Cardiac muscle cell (in vitro differentiated cells and primary cell): Measurements from ENCODE around the gene RNF121. TPM values are rescaled to one million over a fixed set of nuclear protein-coding genes. Genes with fewer than 3 reads are reported as not detected.

Experiments
- polyA plus RNA-seq: library from polyadenylated mRNA; unstranded; fragments of >200 nt; fragmentation: Nextera tagmentation; extraction: Ambion mirVana; gene quantifications from 2 replicates; pipeline ENCODE4 v1.2.1, GENCODE V29; 2016
- total RNA-seq: library from RNA; depleted of rRNA; stranded (reverse); fragments of >200 nt; gene quantifications from 2 replicates; pipeline ENCODE4 v1.2.3, GENCODE V29; 2016

RNF121 gene
- total and polyA plus RNA-seq, 2 experiments from 2014 or later: 16.2 to 27.7 TPM

Other genes with a start within 250 kb of the RNF121 start
- not detected in 2 replicates for gene DEFB108B, start 95.8 kb upstream of the RNF121 start, total RNA-seq
- gene DEFB108B, start 95.8 kb upstream of the RNF121 start, polyA plus RNA-seq: 0.41 TPM in 1 of 2 replicates, not detected in the other
- not detected in 2 replicates for gene DEFB131B, start 50.6 kb upstream of the RNF121 start, total RNA-seq
- not detected in 2 replicates for gene DEFB131B, start 50.6 kb upstream of the RNF121 start, polyA plus RNA-seq
- gene XNDC1N, start 452 bp upstream of the RNF121 start, total RNA-seq: 8.0 and 8.8 TPM in 2 replicates
- 6.3 and 7.9 TPM in 2 replicates for gene XNDC1N, start 452 bp upstream of the RNF121 start, polyA plus RNA-seq
- gene IL18BP, start 69.9 kb downstream of the RNF121 start, total RNA-seq: 3.5 and 7.3 TPM in 2 replicates
- 1.2 and 2.8 TPM in 2 replicates for gene IL18BP, start 69.9 kb downstream of the RNF121 start, polyA plus RNA-seq
- gene NUMA1, start 151.5 kb downstream of the RNF121 start, total RNA-seq: 189 and 417 TPM in 2 replicates
- gene NUMA1, start 151.5 kb downstream of the RNF121 start, polyA plus RNA-seq: 119 and 161 TPM in 2 replicates
- 4.3 and 5.4 TPM in 2 replicates for gene LRRC51, start 151.8 kb downstream of the RNF121 start, total RNA-seq
- 5.6 and 7.3 TPM in 2 replicates for gene LRRC51, start 151.8 kb downstream of the RNF121 start, polyA plus RNA-seq
- 100 and 147 TPM in 2 replicates for gene LAMTOR1, start 174.3 kb downstream of the RNF121 start, total RNA-seq
- 137 and 180 TPM in 2 replicates for gene LAMTOR1, start 174.3 kb downstream of the RNF121 start, polyA plus RNA-seq
- gene TOMT, start 176.9 kb downstream of the RNF121 start, total RNA-seq: not detected in 2 replicates
- not detected in 2 replicates for gene TOMT, start 176.9 kb downstream of the RNF121 start, polyA plus RNA-seq
- 49.9 and 54.2 TPM in 2 replicates for gene ANAPC15, start 183.6 kb downstream of the RNF121 start, total RNA-seq
- gene ANAPC15, start 183.6 kb downstream of the RNF121 start, polyA plus RNA-seq: 59.7 and 101 TPM in 2 replicates
- not detected in 2 replicates for gene FOLR3, start 206.7 kb downstream of the RNF121 start, total RNA-seq
- not detected in 2 replicates for gene FOLR3, start 206.7 kb downstream of the RNF121 start, polyA plus RNA-seq